DMS53 treated with DMSO at 0.1 percent for 48 hours (cell line): ENCODE results near the gene C2orf42.
"Not testable (repeated sequence)": the region's sequence is repeated elsewhere in the genome, so short reads cannot be mapped to it uniquely, and the experiment has no call there.

Experiments
- DNase-seq: peaks from one replicate; lab custom pipeline; 2025; ENCODE audit not compliant: unreplicated experiment; lab: John Stamatoyannopoulos, UW

Gene C2orf42

DNA sequence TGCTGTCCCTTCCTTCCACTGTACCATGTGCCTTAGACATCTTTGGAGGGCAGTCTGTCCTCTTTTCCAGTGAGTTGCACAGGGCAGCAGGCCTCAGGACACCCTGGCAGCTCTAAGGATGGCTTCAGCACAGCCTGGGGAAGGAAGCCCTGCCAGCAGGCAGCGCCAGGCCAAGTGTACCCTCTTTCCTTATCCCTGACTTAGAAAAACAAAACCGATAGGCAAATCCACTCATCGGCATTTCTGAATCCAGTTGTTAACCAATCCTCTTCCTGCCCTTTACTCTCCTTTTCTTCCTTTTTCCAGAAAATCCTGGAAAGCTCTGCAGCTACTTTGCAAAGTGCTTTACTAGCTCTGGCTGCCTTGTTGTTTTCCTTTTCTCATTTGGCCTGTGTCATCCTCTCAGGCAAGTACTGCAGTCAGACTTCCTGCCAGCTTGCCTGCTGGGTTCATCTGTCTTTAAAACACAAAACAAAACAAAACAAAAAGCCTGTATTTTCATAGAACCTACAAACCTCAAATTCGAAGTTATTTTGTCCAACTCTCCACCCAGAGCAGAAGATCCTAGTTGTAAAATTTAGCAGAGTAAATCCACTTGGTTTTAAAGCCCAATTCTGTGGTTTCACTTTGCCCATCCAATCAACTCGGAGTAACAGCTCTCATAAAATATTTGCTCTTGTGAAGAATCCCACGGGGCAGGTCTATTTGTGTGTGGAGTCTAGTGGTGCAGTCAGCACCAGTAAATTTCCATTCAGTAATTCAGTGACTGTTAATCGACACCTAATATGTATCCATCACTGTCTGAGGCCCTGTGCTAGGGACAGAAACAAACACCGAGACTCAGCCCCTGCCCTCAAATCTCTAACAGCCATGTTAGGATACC, 58.3 kb downstream of the C2orf42 start:
- peak; percentile 88 for DNase-seq

DNA sequence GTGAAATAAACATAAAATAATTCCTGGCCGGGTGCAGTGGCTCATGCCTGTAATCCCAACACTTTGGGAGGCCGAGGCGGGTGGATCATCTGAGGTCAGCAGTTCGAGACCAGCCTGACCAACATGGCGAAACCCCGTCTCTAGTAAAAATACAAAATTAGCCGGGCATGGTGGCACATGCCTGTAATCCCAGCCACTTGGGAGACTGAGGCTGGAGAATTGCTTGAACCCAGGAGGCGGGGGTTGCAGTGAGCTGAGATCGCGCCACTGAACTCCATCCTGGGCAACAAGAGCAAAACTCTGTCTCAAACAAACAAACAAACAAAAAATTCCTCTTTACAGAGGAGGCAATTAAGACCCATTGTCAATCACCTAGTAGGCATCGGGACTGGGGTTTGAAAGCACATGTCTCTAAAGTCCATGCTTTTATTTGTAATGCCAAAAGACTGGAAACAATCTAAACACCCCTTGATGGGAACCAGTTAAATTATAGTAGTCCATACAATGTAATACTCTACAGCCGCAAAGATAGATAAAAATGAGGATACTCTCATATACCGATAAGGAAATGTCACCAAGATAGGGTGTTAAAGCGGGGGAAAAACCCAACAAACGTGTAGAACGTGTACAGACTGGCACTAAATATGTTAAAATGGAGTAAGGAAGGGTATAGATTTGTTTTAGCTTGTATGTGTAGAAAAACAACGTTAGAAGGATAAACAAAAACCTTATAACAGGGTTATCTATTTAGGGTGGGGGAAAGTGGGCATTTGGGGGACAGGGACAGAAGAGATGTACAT, 59.3 kb downstream of the C2orf42 start:
- DNase-seq: not testable (repeated sequence)

DNA sequence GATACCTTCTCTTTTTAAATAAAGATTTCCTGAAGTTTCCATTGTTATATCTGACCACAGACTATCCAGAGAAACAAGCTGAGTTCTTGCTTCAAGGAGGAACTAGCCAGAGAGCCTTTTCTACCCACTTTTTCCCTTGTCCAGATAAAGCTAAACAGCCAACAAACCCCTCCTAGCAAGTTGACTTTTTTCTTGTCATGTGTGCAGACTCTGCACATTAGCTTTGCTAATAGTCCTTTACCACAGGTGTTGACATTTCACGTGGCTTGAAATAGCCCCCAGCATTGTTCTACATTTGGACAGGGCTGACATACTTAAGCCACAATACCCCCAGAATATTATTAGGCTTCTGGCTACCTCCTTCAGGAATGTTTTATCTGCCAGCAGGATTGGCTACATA, 62.8 kb downstream of the C2orf42 start:
- no peak for DNase-seq

DNA sequence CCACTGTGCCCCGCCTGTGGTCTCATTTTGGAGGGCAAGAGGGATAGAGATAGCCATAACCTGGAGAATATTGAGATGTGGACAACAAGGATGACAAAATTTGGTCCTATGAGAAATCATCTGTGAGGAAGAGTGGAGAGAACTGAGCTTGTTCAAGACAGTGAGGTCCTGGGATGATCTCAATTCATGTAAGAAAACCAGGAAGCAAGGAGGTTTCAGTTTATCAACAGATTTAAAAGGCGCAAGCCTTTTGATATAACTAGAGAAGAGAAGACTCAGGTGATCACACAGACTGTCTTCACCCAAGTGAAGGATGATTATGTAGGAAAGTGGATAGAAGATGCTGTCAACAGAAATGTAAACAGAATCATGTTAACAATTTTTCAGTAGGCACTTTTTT, 64.4 kb downstream of the C2orf42 start:
- no peak for DNase-seq

DNA sequence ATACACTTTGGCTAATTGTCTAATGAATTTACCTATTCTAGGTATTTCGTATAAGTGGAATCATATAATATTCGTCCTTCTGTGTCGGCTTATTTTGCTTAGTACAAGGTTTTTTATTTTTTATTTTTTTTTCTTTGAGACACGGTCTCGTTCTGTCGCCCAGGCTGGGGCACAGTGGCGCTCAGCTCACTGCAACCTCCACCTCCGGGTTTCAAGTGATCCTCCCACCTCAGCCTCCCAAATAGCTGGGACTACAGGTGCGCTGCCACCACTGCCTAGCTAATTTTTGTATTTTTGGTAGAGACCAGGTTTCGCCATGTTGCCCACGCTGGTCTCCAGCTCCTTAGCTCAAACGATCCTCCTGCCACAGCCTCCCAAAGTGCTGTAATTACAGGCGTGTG, 65.3 kb downstream of the C2orf42 start:
- no peak for DNase-seq

DNA sequence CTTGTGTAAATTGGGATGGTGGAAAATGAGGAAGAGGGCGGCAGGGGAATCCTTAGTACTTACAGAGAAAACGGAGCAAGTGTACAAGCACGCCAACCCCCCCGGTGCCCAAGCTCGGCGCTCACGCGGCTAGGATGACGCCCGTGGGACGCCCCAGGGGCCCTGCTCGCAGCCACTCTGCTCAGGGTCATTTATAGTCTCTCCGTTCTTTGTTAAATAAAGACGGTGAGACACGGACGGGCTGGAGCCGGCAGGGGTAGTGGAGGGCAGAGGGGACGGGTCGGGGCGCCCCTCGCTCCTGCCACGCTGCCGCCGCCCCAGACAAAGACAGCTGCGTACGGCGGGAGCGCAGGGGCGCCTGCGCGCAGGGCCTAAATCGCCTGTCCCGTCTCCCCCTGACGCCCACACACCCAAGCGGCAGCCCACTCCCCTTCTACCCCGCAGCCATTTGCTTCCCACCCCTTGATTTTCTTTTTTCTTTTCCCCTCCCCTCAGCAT, 65.8 kb downstream of the C2orf42 start:
- DNase-seq: peak; percentile 37

DNA sequence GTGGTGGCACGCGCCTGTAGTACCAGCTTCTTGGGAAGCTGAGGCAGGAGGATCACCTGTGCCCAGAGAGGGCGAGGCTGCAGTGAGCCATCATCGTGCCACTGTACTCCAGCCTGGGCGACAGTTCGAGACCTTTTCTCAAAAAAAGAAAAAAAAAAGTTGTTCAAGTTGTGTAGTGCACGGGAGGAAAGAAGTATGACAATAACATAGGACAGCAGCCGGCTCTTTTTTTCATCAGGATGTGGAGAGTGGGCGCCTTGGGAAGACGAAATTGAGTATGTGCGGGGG, 67.0 kb downstream of the C2orf42 start:
- DNase-seq: no peak

DNA sequence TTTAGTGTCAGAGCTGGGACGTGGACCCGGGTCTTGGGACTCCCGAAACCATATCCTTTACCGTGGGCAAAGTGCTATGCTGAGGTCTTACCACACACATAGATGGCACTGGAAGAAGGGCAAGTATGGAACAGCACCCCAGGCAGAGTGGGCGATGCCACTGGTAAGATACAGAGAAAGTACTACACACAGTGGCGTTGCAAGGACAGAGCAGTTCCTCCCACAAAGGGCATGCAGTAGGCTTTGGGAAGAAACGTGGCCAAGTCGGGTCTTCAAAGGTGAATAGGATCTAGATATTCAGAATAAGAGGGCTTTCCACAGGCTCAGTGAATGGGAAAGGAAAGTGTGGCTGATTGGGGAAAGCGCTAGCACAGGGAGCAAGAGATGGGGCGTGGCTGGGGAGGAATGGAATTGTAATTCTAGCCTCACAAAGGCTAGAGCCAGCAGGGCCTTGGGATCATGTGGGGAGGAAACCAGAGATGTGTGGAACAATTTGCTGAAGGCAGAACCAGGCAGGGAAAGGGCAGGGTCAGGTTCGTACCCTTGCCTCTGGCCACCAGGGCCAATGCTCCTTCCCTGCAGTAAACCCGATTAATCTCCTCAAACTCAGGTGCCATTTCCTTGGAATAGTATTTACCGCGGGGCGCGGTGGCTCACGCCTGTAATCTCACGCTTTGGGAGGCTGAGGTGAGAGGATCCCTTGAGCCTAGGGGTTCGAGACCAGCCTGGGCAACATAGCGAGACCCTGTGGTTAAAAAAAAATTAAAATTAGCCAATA, 67.6 kb downstream of the C2orf42 start:
- no peak for DNase-seq

DNA sequence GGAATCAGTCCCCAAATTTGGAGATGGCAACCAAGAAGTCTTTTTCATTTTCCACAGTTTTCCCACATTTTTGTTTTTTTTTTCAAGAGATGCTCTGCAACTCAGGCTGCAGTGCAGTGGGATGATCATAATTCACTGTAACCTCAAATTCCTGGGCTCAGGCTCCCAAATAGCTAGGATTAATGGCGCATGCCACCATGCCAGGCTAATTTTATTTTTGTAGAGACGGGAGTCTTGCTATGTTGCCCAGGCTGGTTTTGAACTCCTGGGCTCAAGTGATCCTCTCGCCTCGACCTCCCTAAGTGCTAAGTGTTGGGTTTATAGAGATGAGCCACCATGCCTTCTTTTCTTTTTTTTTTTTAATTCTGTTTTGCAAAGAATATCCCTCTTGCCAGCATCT, 68.3 kb downstream of the C2orf42 start:
- no peak for DNase-seq

DNA sequence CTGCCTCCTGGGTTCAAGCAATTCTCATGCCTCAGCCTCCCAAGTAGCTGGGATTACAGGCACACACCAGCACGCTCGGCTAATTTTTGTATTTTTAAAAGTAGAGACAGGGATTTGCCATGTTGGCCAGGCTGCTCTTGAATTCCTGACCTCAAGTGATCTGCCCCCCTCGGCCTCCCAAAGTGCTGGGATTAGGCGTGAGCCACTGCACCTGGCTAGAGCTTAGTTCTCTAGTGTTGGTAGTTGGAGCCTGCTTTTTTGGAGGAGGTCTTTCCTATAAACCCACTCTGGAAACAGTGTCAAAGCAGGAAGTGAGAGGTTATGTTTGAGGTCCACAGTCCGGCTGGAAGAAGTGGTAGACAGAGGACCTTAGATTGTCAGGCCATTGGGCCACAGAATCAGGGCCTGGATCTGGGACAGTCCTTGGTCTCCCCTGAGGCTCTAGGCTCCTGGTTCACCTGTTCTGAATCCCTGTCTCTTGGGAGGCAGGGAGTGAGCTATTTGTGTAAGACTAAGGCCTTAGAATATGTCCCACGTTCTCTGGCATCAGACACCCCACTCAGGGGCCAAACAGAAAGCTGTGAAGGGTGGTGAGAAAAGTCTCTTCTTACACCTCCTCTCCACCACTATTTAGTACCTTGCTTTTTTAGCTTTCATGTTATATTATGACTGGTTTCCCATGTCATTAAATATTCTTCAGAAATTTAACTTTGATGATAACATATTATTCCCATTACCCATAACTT, 69.0 kb downstream of the C2orf42 start:
- no peak for DNase-seq

DNA sequence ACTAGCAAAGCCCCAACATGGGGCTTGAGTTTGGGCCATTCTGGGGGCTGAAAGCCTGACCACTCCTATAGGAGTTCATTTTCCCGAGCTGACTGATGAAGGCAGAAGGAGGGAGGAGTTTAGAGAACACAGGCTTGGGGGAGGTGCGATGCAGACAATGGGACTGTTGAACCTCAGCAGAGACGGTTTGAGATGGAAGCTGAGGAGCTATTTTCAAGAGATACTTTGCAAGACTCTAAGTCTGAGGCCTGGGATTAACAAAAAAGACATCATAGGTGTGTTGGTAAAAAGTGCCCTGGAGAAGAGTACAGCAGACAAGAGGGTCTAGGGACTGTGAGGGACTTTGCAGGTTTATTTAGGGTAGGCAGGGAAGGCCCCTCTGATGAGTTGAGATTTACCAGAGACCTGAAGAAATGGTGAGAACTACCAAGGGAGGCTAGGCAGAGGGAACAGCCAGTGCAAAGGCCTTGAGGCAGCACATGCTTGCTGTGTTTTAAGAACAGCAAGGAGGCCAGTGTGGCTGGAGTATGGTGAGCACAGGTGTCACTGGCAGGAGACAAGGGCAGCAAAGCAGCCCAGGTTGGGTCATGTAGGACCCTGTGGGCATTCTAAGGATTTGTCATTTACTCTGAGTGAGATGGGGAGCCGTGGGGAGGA, 71.9 kb downstream of the C2orf42 start:
- DNase-seq: no peak

DNA sequence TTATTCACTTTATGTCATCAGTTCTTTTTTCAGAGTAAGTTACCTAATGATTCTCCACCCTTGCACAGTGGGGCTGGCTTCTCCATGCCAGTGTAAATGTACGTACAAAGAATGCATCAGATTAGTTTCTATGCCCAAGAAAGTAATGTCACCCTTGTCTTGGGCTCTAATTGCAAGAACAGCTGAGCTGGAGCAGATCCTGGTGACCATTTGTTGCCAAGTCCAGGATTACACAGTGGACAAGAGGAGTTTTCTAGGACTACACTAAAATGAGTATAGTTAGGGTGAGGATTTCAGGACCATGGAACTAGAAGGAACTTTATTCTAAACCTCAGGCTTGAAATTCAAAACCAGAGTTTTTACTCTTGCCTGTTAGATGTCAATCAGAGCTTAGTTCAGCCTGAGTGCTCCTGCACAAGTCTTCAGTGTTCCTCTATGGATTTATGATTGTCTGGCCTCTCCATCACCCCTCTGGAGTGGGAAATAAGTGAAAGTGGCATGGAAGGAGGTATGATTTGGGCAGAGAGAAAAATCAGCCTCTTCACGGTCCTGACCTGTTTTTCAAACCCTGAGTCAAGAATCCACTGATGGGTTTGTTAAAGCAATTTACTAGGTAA, 73.8 kb downstream of the C2orf42 start:
- no peak for DNase-seq

DNA sequence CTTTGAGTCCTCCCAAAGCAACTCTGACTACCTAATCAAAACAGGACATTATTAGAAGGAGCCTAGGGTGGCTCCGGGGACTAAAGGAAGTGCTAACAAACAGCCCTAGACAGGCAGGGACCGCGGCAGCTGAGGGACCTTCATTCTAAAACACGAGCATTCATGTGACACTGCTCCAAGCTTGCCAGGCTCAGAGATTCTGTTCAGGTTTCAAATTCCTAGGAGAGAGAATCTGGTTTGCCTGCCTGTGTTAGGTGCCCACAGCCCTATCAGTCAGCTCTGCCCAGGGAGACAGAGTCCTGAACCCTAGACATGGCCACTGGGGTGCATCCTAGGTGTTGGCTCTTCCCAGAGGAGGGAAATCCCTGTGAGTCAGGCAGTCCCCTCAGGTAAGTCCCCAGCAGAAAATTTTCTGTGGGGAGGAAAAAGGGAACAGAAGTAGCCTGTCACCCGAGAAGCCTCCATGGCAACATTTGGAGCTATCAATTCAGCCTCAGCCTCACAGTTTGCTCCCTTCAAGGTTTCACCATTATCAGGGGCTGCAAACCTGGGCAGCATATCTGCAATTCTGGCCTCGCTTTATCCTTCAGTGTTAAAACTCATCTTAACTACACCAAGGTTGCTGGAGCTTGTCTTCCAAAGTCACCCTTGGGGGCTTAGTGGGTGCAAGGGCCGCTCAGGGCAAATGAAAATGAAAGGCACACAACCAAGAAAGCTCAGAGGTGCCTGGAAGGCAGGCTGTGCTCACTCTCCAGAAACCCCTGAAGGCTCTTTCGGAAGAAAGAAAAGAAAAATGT, 75.0 kb downstream of the C2orf42 start:
- DNase-seq: no peak

DNA sequence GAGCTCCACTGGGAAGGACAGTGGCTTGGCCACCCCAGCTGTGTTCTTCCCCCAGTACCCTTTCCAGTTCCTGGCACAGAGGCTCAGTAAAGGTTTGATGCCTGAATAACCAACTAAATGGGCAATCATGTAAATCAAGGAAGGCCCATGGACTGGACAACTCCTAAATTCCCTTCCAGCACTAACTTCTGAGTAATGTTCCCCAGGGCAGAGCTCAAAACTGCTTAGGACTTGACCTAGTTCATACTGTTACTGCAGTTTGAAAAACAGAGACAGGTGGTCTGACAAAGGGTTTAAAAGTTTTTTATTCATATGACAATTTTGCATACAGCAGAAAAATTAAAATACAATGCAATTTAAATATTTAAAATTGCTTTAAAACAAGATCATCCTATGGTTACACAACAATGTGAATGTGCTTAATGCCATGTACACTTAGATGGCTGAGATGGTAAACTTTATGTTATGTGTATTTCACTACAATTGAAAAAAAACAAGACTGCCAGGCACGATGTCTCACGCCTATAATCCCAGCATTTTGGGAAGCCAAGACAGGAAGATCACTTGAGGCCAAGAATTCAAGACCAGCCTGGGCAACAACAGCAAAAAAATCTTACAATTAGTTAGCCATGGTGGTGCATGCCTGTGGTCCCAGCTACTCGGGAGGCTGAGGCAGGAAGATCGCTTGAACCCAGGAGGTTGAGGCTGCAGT, 77.3 kb downstream of the C2orf42 start:
- DNase-seq: no peak

DNA sequence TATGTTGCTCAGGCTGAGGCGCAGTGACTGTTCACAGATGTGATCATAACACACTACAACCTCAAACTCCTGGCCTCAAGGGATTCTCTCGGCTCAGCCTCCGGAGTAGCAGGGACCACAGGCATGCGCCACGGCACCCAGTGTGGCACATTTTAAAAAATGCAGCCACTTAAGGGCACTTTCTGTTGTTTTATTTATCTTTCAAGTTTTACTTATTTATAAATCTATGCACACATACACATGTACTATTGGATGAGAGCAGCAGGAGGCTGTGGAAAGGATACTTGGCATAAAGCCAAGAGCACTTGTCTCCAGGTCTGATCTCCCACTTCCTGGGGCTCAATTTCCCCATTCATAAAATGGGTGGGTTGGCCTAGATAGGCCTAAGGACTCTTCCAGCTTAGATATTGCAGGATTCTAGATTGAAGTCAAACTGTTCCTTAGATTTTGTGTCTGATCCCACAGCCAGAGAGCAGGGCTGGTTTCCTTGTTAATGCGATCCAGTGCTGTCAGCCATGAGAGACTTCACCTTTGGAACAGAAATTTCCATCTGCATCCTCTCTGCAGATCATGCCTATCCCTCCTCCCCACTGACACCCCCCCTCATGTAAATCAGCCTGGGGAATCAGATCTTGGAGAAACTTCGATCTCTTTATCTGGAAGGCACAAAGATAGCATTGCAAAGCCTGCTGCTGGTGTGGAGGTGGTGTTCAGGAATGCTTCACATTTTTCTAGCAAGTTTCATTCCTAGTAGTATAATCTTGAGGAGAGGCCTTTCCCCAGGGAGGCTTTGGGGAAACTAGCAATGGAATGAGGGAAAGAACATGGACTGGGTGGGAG, 78.8 kb downstream of the C2orf42 start:
- DNase-seq: peak; percentile 29

DNA sequence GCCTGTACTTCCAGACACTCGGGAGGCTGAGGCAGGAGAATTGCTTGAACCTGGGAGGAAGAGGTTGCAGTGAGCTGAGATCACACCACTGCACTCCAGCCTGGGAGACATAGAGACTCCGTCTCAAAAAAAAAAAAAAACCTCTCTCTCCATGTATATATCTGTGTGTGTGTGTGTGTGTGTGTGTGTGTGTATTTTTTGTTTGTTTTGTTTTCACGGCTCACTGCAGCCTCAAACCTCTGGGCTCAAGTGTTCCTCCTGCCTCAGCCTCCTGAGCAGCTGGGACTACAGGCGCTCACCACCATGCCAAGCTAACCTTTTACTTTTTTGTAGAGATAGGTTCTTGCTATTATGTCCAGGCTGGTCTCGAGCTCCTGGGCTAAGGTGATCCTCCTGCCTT, 80.4 kb downstream of the C2orf42 start:
- peak; percentile 21 for DNase-seq

DNA sequence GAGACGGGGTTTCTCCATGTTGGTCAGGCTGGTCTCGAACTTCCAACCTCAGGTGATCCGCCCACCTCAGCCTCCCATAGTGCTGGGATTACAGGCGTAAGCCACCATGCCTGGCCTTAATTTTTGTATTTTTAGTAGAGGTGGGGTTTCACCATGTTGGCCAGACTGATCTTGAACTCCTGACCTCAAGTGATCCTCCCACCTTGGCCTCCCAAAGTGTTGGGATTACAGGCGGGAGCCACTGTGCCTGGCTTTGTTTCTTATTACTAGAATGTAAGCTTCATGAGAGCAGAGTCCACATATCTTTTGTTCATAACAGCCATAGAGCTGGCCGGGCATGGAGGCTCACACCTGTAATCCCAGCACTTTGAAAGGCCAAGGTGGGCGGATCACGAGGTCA, 84.7 kb downstream of the C2orf42 start:
- DNase-seq: not testable (repeated sequence)
